ENCODE data around the gene SNX11. TPM values are rescaled to one million over a fixed set of nuclear protein-coding genes. Genes with fewer than 3 reads are reported as not detected.

SNX11 gene
- total RNA-seq, 4 donors from 2014 or later: 8.4 to 16.4 (median 13.1) TPM

- H3K27ac ChIP-seq: no peak overlapping the region
- no peaks in the 10 kb centered on the region for H3K9me3 ChIP-seq
- peaks cover 62% of the 10 kb centered on the region for H3K27me3 ChIP-seq
- WGBS: 65% methylated on average over 6 of the region's 6 CpGs
- H3K4me3 ChIP-seq: no peak overlapping the region
- no peaks in the 10 kb centered on the region for H3K4me1 ChIP-seq
- no peaks in the 10 kb centered on the region for H3K36me3 ChIP-seq
- TF ChIP-seq EP300 (IDR thresholded peaks at IDR 0.05): no peak
- DNase-seq (ENCODE audit: low spot score in 2 of 2): no peak
Measured at GRCh38 chr17:48153691-48154358, 46.3 kb downstream of the SNX11 start.

GRCh38 chr17:48155889-48156611 lies 48.5 kb downstream of the SNX11 start:
- Histone ChIP-seq H3K4me3 (no peak overlapping the region), H3K27me3 (peaks cover 40% of the 10 kb centered on the region), H3K9me3 (no peaks in the 10 kb centered on the region), H3K4me1 (no peaks in the 10 kb centered on the region), H3K36me3 (no peaks in the 10 kb centered on the region), H3K27ac (no peak overlapping the region)
- WGBS: 47% methylated on average over 21 of the region's 21 CpGs
- DNase-seq (ENCODE audit: low spot score in 2 of 2): no peak
- no peak for TF ChIP-seq POLR2A (IDR thresholded peaks at IDR 0.05)
- TF ChIP-seq CTCF (IDR thresholded peaks at IDR 0.05): no peak

- Histone ChIP-seq H3K4me3 (no peak overlapping the region), H3K27me3 (peaks cover 16% of the 10 kb centered on the region), H3K36me3 (no peaks in the 10 kb centered on the region), H3K27ac (no peak overlapping the region), H3K9me3 (no peaks in the 10 kb centered on the region), H3K4me1 (no peaks in the 10 kb centered on the region)
- no peak for DNase-seq (ENCODE audit: low spot score in 2 of 2)
- TF ChIP-seq POLR2A (IDR thresholded peaks at IDR 0.05) (no peak), CTCF (IDR thresholded peaks at IDR 0.05) (no peak), EP300 (IDR thresholded peaks at IDR 0.05) (no peak), POLR2AphosphoS5 (IDR thresholded peaks at IDR 0.05) (no peak)
- 89% methylated on average over 4 of the region's 4 CpGs for WGBS
Measured at GRCh38 chr17:48159232-48159631, 51.7 kb downstream of the SNX11 start.

GRCh38 chr17:48160177-48161081 lies 52.9 kb downstream of the SNX11 start:
- H3K36me3 ChIP-seq: no peaks in the 10 kb centered on the region
- no peaks in the 10 kb centered on the region for H3K4me1 ChIP-seq
- TF ChIP-seq EP300 (IDR thresholded peaks at IDR 0.05) (no peak), POLR2AphosphoS5 (IDR thresholded peaks at IDR 0.05) (no peak), CTCF (IDR thresholded peaks at IDR 0.05) (no peak), POLR2A (IDR thresholded peaks at IDR 0.05) (no peak)
- peaks cover 9% of the 10 kb centered on the region for H3K27me3 ChIP-seq
- H3K9me3 ChIP-seq: no peaks in the 10 kb centered on the region
- WGBS: 86% methylated on average over 5 of the region's 5 CpGs
- DNase-seq (ENCODE audit: low spot score in 2 of 2): no peak
- H3K27ac ChIP-seq: no peak overlapping the region
- no peak overlapping the region for H3K4me3 ChIP-seq

- no peak for TF ChIP-seq POLR2AphosphoS5 (IDR thresholded peaks at IDR 0.05)
- TF ChIP-seq EP300 (IDR thresholded peaks at IDR 0.05): no peak
- no peak for TF ChIP-seq CTCF (IDR thresholded peaks at IDR 0.05)
- TF ChIP-seq POLR2A (IDR thresholded peaks at IDR 0.05): no peak
- WGBS: 87% methylated on average over 4 of the region's 4 CpGs
- no peaks in the 10 kb centered on the region for H3K9me3 ChIP-seq
- H3K36me3 ChIP-seq: no peaks in the 10 kb centered on the region
- H3K27me3 ChIP-seq: peaks cover 4% of the 10 kb centered on the region
- H3K4me3 ChIP-seq: no peak overlapping the region
- H3K27ac ChIP-seq: no peak overlapping the region
- H3K4me1 ChIP-seq: no peaks in the 10 kb centered on the region
- DNase-seq (ENCODE audit: low spot score in 2 of 2): no peak
Measured at GRCh38 chr17:48161127-48161905, 53.8 kb downstream of the SNX11 start.

Measured in suprapubic skin (tissue), 4 donors.